Activated T-helper 9 cell treated with anti-CD3 and anti-CD28 coated beads, Interleukin-2, amount 50 U/mL, for 16 hours (primary cell): Measurements from ENCODE around the gene GSDME.
"Not testable (repeated sequence)": the region's sequence is repeated elsewhere in the genome, so short reads cannot be mapped to it uniquely, and the experiment has no call there.

Experiments used
- DNase-seq: peaks from one replicate; pipeline ENCODE4 v3.0.0-alpha.2; 2020; ENCODE audit warnings: low read depth

Gene GSDME

DNA sequence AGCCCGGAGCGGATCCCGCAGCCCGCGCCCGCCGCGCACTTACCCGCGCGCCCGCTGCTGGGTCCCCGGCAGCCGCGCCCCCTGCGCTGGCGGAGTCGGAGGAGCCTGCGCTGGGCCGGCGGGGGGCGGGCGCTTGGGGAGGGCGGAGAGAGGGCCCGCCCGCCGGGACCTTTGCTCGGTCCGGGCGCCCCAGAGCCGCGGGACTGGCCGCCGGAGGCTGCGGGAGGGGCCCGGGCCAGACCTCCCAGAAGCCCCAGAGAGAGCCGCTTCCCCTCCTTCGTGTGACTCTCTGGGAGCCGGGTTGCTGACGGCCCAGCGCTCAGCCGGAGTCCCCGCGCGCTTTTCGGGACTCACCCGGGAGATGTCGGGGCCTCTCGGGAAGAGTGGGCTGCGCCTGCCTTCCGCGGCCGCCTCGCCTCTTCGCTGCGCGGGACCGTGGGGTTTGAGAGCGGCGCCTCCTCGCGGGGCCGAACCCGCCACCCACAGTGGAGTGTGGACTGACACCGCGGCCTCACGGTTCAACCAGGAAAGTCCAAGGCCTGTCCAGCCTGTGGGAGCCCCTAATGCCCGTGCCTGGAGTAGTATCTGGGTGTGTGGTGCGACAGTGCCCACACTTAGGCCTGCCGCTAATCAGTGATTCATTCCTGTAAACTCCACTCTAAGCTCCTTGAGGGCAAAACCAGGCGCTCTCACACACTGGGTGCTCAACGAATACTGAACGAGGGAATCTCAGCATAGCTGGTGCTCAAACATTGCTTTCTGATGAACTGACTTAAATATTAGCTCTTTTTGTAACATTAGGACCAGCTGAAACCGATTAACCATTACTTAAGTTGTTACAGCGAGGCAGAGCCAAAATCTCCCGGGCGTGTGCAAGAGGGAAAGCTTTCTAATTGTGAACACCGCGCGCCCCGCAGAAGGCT lies at the start of gene GSDME:
Gene GSDME (minus strand): TSS at position 112 of the 923 bp plus-strand sequence. CDS start 7,690 bp downstream, outside the sequence.
- DNase-seq, result peak; percentile 18

DNA sequence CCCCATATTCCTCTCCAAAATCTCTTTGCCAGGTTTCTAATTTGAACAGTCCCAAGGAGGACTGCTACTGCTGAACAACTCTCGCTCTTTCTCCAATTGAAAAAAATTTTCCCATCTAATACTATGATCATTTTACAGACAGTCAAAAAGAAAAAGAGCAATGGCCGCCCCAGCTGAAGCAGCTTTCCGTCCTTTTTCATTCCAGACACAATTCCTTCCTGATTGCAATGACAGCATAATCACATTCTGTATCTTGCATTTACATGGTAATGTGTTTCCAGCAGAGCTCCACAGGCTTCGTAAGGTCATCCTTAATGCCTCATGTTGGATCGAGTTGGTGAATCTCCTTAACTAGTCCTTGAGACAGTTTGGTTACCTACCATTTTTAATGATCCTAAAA lies 45.0 kb upstream of the GSDME start:
- no peak for DNase-seq

DNA sequence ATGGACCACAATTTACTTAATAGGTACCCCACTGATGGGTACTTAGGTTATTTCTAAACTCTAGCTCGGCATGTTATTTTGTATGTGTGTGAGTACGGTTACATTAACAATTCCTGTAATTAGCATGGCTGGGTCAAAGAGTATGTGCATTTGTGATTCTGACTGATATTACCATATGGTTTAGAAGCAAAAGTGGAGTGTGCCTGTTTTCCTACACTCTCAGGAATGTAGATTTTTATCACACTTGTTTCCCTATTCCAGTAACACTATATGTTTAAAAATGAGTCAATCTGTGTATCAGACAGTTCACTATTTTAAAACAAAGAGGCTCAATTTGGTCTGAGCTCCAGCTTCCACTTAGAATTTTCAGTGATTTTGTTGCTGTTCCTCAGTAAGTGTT lies 44.6 kb upstream of the GSDME start:
- DNase-seq, result no peak

DNA sequence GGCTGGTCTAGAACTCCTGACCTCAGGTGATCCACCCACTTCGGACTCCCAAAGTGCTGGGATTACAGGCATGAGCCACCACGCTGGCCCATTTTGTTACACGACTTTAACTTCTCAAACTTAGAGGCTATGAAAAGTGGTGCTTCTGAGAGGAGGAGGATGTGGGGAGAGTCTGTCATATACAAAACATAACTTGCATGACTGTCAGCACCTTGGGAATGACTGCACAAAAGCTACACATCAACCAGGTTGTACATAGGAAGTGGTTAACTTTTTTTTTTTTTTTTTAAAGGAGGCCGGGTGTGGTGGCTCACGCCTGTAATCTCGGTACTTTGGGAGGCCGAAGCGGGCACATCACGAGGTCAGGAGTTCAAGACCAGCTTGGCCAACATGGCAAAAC lies 43.4 kb upstream of the GSDME start:
- DNase-seq, result no peak

DNA sequence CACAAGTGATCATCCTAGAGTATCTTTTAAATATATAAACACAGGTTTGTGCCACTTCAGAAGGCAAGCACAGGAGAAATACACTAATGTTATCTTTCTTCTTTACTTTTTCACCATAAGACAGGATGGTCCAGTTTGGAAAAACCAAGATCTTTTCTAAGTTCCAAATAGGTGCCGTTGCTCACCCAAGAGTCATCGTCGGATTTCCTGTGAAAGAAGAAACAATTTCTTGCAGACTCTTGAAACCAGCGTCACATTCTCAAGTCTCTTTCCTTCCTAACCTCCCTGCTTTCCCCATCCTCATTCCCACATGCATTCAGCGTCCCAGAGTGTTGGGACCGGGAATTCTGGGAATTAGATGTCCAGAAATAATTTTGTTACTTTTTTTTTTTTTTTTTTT lies 42.8 kb upstream of the GSDME start:
- DNase-seq, result no peak

DNA sequence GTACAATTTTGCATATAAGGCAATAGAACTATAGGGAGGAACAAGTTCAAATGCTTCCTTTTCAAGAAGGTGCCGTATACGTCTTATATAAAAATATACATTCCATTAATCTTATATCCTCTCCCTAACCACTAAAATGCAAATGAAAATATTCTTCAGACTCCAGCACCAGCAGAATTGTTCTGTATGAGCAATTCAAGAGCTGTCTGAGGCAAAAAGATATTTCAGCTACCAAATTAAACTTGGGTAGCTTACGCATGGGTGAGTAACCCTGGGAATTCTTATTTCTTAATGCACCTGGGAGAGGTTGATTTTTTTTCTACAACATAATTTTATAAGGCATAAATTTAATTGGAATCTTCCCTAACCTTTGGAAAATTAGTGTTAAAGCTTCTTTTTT lies 42.2 kb upstream of the GSDME start:
- DNase-seq, result no peak

DNA sequence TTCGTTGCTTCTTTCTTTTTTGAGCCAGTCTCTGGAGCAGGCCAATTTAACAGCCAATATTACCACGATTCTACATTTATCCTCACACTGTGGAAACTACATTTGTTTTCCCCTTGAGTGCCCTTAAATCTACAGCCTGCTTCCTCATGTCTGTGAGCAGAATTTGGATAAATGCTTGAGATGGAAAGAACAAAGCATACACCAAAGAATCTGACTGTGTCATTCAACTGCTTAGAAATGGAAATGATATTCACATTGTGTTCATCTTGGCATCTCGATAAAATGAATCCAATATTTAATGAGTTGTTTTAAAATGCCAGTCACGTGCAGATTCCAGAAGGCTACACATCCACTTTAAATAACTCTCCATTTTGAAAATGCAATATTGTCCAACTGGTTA lies 41.0 kb upstream of the GSDME start:
- DNase-seq, result no peak

DNA sequence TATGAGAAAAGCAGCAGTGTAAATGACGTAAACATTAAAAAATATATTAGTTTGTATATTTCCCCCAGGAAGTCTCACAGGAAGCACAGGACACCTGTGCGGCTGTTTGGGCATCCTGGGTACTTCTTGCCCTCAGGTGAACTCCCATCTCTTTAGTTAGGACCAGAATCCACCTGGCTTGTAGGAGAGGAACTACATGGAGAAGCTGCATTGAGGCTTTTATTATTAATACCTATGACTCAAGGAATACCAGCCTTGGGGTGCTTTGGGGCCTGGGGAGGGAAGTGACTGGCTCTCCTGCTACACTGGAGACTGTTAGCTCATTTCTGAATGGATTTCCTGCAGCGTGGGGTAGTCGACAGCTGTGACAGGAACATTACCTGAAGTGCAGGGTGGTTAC lies 40.0 kb upstream of the GSDME start:
- no peak for DNase-seq

DNA sequence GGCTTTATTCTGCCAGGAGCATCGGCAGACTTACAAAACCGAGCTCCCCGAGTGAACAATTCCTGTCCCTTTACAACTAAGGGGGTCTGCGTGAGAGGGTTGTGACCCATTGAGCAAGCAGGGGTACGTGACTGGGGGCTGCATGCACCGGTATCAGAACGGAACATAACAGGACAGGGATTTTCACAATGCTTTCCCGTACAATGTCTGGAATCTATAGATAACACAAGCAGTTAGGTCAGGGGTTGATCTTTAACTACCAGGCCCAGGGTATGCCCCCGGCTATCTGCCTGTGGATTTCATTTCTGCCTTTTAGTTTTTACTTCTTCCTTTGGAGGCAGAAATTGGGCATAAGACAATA lies 38.1 kb upstream of the GSDME start:
- DNase-seq, result no peak

DNA sequence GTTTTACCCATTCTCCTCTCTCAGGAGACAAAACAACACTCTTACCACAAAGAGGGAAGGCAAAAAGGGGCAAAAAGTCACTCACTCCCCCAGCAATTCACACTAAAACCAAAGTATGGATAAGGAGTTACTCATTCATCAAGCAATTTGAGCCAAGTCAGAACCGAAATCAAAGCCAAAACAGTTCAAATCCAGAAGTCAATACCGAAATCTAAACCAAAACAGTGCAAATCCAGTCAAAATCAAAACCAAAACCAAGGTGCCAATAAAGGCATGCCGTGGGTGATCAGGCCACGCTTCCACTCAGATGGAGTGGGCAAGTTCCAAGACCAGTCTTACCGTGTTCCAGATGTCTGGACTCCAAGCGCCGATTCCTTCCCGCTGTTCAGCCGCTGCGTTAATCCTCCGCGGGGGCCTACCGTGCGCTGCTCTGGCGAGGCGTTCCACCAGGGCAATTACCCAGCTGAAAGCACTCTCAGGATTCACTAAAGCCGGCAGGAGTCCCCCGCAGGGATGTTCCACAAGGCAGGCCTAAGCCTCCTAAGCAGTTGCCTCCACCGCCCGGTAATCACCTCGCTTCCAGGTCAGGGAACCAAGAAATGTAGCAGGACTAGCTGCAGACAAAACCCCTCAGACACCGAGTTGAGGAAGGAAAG lies 37.6 kb upstream of the GSDME start:
- DNase-seq, result not testable (repeated sequence)

DNA sequence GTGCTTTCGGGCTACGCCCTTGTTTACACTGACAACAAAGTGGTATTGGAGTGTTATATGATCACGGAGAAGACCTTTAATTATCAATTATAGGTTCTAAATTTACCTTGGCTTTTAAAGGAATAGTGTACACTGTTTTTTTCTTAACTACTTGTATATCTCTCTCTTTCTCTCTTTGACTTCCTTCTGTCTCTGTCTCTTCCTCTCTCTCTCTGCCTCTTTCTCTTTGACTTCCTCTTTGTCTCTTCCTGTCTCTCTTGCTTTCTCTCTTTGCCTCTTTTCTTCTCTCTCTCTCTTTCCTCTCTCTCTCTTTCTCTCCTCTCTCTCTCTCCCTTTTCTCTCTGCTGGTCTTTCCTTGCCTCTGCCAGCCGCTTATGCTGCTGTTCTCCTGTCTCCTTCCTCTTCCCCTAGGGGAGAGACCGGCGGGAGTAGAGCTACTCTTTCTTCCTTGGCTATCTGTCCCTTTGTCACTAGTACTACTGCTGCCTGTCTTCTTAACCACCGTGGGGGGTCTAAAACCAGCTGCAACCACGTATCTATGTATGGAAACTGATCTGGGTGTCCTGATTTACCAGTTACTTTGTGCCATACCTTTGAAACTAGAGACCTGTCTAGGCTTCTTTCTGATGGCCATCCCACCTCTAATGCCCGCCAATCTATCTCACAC lies 36.9 kb upstream of the GSDME start:
- DNase-seq, result no peak

DNA sequence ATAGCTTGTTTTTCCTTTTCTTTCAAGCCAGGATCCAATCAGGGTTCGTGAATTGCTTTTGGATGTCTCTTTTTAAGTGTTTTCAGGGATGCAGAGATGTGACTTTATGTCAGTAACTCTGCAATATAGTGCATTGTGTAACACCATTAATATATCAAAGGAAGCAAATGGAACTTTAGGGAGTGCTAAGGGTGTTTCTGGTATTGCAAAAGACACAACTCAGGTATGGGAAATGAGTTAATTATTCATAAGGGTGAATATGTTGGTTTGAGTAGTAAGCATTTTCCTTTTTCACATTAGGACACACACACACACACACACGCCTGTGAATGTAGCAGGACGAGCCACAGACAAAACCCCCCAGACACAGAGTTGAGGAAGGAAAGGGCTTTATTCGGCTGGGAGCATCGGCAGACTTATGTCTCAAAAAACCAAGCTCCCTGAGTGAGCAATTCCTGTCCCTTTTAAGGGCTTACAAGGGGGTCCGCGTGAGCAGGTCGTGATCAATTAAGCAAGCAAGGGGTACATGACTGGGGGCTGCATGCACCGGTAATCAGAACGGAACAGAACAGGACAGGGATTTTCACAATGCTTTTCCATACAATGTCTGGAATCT lies 31.8 kb upstream of the GSDME start:
- no peak for DNase-seq

DNA sequence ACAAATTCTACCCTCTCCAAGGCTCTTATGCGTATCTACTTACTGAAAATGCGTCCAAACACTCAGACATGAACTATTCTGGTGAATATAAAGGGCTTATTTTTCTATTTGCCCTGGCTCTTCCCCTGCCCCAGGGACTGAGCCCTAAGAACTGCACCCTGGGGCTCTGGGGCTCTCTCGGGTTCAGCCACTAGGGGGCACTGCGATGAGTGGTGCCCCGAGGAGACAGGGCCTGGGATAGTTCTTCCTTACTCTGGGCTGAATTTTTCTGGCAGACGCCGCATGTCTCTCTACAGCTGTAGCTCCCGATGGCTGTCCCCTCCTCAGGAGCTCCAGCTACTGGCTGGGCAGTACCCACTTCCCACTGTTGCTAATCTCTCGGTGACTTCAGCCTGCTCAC lies 30.8 kb upstream of the GSDME start:
- DNase-seq, result no peak

DNA sequence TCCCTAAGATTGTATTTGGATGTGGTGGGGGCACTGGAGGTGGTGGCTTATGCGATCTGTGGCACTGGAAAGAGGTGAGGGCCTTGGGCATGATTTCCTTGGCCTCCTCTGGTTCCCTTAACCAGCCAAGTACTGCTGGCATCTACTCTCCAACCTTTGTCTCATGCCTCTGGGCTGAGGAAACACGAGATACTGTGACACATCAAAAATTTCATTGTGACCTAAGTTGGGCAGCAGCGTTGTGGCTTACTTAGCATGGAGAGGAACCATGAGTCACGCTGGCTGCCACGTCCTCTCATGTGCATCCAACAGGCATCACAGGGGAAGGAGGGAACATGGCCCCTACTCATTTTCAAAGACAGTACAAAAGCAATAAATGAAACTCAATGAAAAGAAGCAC lies 29.7 kb upstream of the GSDME start:
- DNase-seq, result no peak

DNA sequence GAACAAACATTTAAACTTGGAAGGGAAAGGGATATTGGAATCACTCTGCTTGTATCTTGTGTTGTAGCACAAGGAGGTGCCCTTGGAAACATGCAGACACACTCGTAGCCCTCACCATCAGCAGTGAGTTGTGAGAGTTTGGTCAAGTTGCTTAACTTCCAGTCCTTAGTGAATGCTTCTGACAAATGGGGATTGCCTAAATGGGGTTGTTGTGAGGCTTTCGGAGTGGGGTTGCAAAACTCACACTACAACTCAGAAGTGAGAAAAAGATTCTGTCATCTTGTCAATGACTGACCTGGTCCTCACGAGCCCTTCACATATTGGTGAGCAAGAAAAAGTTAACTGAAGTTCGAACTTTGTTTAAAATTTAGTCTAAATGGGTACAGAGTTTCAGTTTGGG lies 29.0 kb upstream of the GSDME start:
- no peak for DNase-seq

DNA sequence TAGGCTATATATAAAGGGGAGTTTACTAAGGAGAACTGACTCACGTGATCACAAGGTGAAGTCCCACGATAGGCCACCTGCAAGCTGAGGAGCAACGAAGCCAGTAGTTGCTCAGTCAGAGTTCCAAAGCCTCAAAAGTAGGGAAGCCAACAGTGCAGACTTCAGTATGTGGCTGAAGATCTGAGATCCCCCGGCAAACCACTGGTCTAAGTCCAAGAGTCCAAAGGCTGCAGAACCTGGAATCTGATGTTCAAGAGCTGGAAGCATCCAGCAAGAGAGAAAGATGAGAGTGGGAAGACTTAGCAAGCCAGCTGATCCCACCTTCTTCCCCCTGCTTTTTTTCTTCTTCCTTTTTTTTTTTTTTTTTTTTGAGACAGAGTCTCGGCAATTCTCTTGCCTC lies 27.0 kb upstream of the GSDME start:
- DNase-seq, result no peak

DNA sequence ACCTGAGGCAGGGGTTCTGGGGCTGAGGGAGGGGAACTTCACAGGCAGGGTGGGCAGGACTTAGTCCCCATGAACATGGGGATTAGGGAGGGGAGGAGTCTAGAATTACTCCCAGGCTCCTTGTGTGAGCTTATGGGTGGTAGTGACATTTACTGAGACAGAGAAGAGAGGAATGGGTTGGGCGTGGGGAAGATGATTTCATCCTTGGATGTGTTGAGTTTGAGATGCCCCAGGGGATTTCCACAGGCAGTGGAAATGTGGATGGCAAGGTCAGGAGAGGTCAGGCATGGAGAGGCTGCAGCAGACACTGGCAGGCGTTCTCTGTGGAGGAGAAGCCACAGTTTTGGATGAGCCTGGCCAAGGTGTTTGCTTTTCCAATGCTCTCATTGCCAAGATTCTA lies 26.4 kb upstream of the GSDME start:
- DNase-seq, result no peak

DNA sequence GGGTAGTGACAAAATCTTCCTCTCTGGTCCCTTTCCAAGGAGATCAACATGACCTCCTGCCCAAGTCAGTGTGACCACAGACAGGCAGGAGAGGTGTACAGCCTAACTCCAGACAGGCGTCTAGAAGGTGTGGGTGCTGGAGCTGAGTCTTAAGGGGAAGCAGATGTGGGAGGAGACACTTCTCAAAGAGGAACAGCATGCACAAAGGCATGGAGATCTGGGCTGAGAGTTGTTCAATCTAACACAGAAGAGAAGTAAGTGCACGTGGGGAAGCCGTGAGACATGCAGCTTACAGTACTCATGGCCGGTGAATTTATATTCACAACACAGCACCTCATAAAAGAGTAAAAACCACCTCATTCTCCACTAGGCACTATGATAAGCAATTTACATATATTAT lies 23.8 kb upstream of the GSDME start:
- no peak for DNase-seq

DNA sequence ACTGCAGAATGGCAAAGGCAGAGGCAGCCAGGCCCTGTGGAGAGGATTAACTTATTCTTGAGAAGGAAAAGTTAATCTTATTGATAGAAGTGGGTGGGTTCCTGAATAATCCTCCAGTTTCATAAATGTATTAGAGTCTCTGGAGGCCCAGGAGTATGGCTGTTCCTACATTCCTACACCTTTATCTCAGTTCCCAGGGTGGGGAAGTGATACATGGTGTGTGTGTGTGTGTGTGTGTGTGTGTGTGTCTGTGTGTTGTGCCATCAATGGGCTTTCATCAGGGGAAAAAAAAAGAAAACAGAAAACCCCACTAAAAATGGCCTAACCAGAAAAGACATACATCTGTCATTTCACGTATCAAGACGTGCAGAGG lies 22.0 kb upstream of the GSDME start:
- DNase-seq, result no peak

DNA sequence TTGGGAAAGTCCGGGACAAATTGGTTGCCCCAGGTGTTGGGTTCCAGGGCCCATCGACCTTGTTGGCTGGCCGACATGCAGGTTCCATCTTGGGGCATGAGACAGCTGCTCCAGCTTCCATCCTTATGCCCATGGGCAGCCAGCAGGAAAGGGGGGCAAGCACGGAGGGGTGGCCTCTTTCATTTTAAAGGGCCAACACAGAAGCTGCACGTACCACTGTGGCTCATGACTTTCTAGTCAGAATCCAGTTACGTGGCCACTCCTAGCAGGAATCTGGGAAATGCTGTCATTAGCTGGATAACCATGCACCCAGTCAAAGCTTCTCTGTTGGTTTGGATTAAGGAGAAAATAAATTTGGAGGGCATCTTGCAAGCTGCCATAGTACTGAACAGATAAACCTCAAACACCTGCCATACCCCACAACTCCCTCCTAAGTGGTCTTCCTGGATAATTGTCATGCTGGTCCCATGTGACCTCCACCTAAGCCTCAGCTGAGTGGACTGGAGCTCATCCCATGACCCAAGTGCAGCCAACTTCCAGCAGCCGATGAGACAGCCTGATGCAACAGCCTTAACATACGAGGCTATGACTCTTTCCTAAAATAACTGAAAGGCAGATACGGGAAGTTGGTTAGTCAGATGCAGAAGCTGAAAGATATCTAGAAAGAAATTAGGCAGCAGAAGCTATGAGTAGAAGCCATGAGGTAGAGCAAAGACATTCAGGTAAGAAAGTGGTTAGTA lies 21.4 kb upstream of the GSDME start:
- DNase-seq, result no peak

DNA sequence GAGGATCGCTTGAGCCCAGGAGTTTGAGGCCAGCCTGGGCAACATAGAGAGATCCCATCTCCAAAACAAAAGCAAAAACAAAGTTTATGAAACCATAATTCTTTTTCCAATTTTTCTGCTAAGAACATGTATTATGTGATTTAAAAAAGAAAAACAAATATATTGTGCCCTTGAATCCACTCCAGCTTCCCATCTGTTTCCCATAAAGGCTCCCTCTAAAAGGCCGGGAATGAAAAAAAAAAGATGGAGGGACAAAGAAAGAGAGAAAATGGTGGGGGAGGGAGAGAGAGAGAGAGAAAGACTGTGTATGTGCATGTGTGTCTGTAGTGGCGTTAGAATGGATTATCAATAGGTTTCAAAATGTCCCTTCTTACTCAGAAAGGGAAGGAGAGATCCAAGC lies 20.5 kb upstream of the GSDME start:
- DNase-seq, result no peak

DNA sequence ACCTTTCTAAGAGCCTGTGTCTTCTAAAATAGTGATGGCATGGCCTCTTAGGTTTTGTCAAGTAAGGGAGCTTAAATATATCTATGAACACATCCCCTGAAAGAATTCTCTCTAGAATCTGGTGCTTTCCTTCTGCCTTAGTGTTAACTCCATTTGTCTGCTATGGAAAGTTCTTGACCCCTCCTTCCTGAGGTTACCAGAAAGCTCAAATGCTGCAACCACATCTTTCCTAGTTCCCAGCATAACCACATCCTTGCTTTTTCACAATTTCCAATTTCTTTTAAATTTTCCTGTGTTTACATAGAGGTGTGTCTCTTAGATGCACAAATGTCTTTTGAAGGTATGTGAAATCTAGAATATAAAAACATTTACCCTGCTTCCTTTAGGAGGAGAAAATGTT lies 16.4 kb upstream of the GSDME start:
- DNase-seq, result no peak
